GM19328 (cell line): ENCODE results near the gene ENTPD3.
A peak's percentile ranks its signal among the peaks of the same experiment; 100 is the strongest.

ENCODE experiments used
- ATAC-seq: cut with Tn5 transposase; IDR thresholded peaks from one replicate; pipeline ENCODE4 v1.9.1; 2021; ENCODE audit warnings: mild to moderate bottlenecking, moderate library complexity; ENCODE audit not compliant: unreplicated experiment

The ENTPD3 gene

GRCh38 chr3:40398346-40398745 lies 11.4 kb downstream of the ENTPD3 start:
- ATAC-seq, result no peak

GRCh38 chr3:40404591-40405198 lies 17.7 kb downstream of the ENTPD3 start:
- ATAC-seq, result no peak

- ATAC-seq, result no peak
Measured at GRCh38 chr3:40407007-40407406, 20.0 kb downstream of the ENTPD3 start.

- ATAC-seq, result no peak
Measured at GRCh38 chr3:40407611-40408010, 20.6 kb downstream of the ENTPD3 start.

- no peak for ATAC-seq
Measured at GRCh38 chr3:40414270-40414669, 27.3 kb downstream of the ENTPD3 start.

- no peak for ATAC-seq
Measured at GRCh38 chr3:40417845-40418543, 31.0 kb downstream of the ENTPD3 start.

GRCh38 chr3:40422861-40423260 lies 35.9 kb downstream of the ENTPD3 start:
- no peak for ATAC-seq

GRCh38 chr3:40427045-40427669 lies 40.2 kb downstream of the ENTPD3 start:
- no peak for ATAC-seq

GRCh38 chr3:40432793-40433192 lies 45.8 kb downstream of the ENTPD3 start:
- no peak for ATAC-seq

- no peak for ATAC-seq
Measured at GRCh38 chr3:40437889-40438288, 50.9 kb downstream of the ENTPD3 start.

GRCh38 chr3:40445062-40445461 lies 58.1 kb downstream of the ENTPD3 start:
- ATAC-seq, result no peak

GRCh38 chr3:40445880-40446279 lies 58.9 kb downstream of the ENTPD3 start:
- no peak for ATAC-seq

GRCh38 chr3:40450438-40450837 lies 63.5 kb downstream of the ENTPD3 start:
- no peak for ATAC-seq

GRCh38 chr3:40451551-40451950 lies 64.6 kb downstream of the ENTPD3 start:
- ATAC-seq, result no peak

GRCh38 chr3:40452057-40452456 lies 65.1 kb downstream of the ENTPD3 start:
- no peak for ATAC-seq

- no peak for ATAC-seq
Measured at GRCh38 chr3:40452562-40452875, 65.5 kb downstream of the ENTPD3 start.

GRCh38 chr3:40452876-40453730 lies 66.1 kb downstream of the ENTPD3 start:
- ATAC-seq, result peak; percentile 92

- ATAC-seq, result no peak
Measured at GRCh38 chr3:40453933-40454332, 66.9 kb downstream of the ENTPD3 start.

GRCh38 chr3:40455328-40455727 lies 68.3 kb downstream of the ENTPD3 start:
- ATAC-seq, result no peak

GRCh38 chr3:40456279-40456939 lies 69.4 kb downstream of the ENTPD3 start:
- ATAC-seq, result no peak
